ENCODE measurements around the gene IGF1. TPM values are rescaled to one million over a fixed set of nuclear protein-coding genes. Genes with fewer than 3 reads are reported as not detected.
A peak's percentile ranks its signal among the peaks of the same experiment; 100 is the strongest.

Gene IGF1
- polyA plus RNA-seq, 4 donors, result 4.5 to 10.0 (median 8.0) TPM; not detected in 1

GRCh38 chr12:102486153-102486552 is 5.8 kb upstream of the IGF1 start:
- H3K27ac ChIP-seq (ENCODE audit: low read depth in 1 of 3, low read length in 2 of 3), result no peak overlapping the region
- WGBS, 3 donors, result 79 to 87% (median 84%) methylated on average over 2 of the region's 2 CpGs

GRCh38 chr12:102484428-102484958 is 4.1 kb upstream of the IGF1 start:
- no peaks in the 10 kb centered on the region for H3K36me3 ChIP-seq (ENCODE audit: control insufficient read depth in 3 of 3, insufficient read depth in 2 of 3, low read depth in 1 of 3, low read length in 3 of 3)
- H3K27ac ChIP-seq (ENCODE audit: low read depth in 1 of 3, low read length in 2 of 3), result peak overlapping the region in 1 of 3 donors; percentile 41
- 15 to 16% (median 16%) methylated on average over 12 of the region's 12 CpGs for WGBS, 3 donors
- H3K27me3 ChIP-seq (ENCODE audit: control insufficient read depth in 3 of 3, insufficient read depth in 3 of 3, low read length in 3 of 3), result no peaks in the 10 kb centered on the region
- FAIRE-seq, result no peak
- H3K4me3 ChIP-seq (ENCODE audit: low read depth in 1 of 3, low read length in 3 of 3), result no peak overlapping the region
- no peaks in the 10 kb centered on the region for H3K9me3 ChIP-seq (ENCODE audit: control insufficient read depth in 2 of 2, insufficient read depth in 1 of 2, low read depth in 1 of 2, low read length in 1 of 2)
- peak; percentile 38 to 44 for DNase-seq
- no peaks in the 10 kb centered on the region for H3K4me1 ChIP-seq (ENCODE audit: control insufficient read depth in 3 of 3, insufficient read depth in 2 of 3, low read depth in 1 of 3, low read length in 2 of 3)

More at GRCh38 chr12:102486153-102486552, 5.8 kb upstream of the IGF1 start:
- Histone ChIP-seq H3K9me3 (ENCODE audit: control insufficient read depth in 2 of 2, insufficient read depth in 1 of 2, low read depth in 1 of 2, low read length in 1 of 2) (no peaks in the 10 kb centered on the region), H3K27me3 (ENCODE audit: control insufficient read depth in 3 of 3, insufficient read depth in 3 of 3, low read length in 3 of 3) (no peaks in the 10 kb centered on the region), H3K4me1 (ENCODE audit: control insufficient read depth in 3 of 3, insufficient read depth in 2 of 3, low read depth in 1 of 3, low read length in 2 of 3) (no peaks in the 10 kb centered on the region), H3K4me3 (ENCODE audit: low read depth in 1 of 3, low read length in 3 of 3) (no peak overlapping the region), H3K36me3 (ENCODE audit: control insufficient read depth in 3 of 3, insufficient read depth in 2 of 3, low read depth in 1 of 3, low read length in 3 of 3) (no peaks in the 10 kb centered on the region)
- FAIRE-seq (no peak), DNase-seq (no peak)

GRCh38 chr12:102484017-102484416 is 3.7 kb upstream of the IGF1 start:
- 50 to 63% (median 62%) methylated on average over 3 of the region's 3 CpGs for WGBS, 3 donors
- Histone ChIP-seq H3K4me3 (ENCODE audit: low read depth in 1 of 3, low read length in 3 of 3) (no peak overlapping the region), H3K27ac (ENCODE audit: low read depth in 1 of 3, low read length in 2 of 3) (peak overlapping the region in 1 of 3 donors; percentile 72), H3K27me3 (ENCODE audit: control insufficient read depth in 3 of 3, insufficient read depth in 3 of 3, low read length in 3 of 3) (no peaks in the 10 kb centered on the region), H3K4me1 (ENCODE audit: control insufficient read depth in 3 of 3, insufficient read depth in 2 of 3, low read depth in 1 of 3, low read length in 2 of 3) (no peaks in the 10 kb centered on the region), H3K9me3 (ENCODE audit: control insufficient read depth in 2 of 2, insufficient read depth in 1 of 2, low read depth in 1 of 2, low read length in 1 of 2) (no peaks in the 10 kb centered on the region), H3K36me3 (ENCODE audit: control insufficient read depth in 3 of 3, insufficient read depth in 2 of 3, low read depth in 1 of 3, low read length in 3 of 3) (no peaks in the 10 kb centered on the region)
- no peak for FAIRE-seq
- no peak for DNase-seq

GRCh38 chr12:102483466-102483865 is 3.1 kb upstream of the IGF1 start:
- DNase-seq (no peak), FAIRE-seq (no peak)
- H3K27ac ChIP-seq (ENCODE audit: low read depth in 1 of 3, low read length in 2 of 3), result no peak overlapping the region
- no peaks in the 10 kb centered on the region for H3K27me3 ChIP-seq (ENCODE audit: control insufficient read depth in 3 of 3, insufficient read depth in 3 of 3, low read length in 3 of 3)
- no peaks in the 10 kb centered on the region for H3K9me3 ChIP-seq (ENCODE audit: control insufficient read depth in 2 of 2, insufficient read depth in 1 of 2, low read depth in 1 of 2, low read length in 1 of 2)
- no peaks in the 10 kb centered on the region for H3K4me1 ChIP-seq (ENCODE audit: control insufficient read depth in 3 of 3, insufficient read depth in 2 of 3, low read depth in 1 of 3, low read length in 2 of 3)
- WGBS, 3 donors, result 85 to 90% (median 88%) methylated on average over 2 of the region's 2 CpGs
- no peaks in the 10 kb centered on the region for H3K36me3 ChIP-seq (ENCODE audit: control insufficient read depth in 3 of 3, insufficient read depth in 2 of 3, low read depth in 1 of 3, low read length in 3 of 3)
- H3K4me3 ChIP-seq (ENCODE audit: low read depth in 1 of 3, low read length in 3 of 3), result no peak overlapping the region

GRCh38 chr12:102481705-102482425 is 1.5 kb upstream of the IGF1 start:
- Histone ChIP-seq H3K27me3 (ENCODE audit: control insufficient read depth in 3 of 3, insufficient read depth in 3 of 3, low read length in 3 of 3) (no peaks in the 10 kb centered on the region), H3K4me1 (ENCODE audit: control insufficient read depth in 3 of 3, insufficient read depth in 2 of 3, low read depth in 1 of 3, low read length in 2 of 3) (no peaks in the 10 kb centered on the region), H3K27ac (ENCODE audit: low read depth in 1 of 3, low read length in 2 of 3) (no peak overlapping the region), H3K9me3 (ENCODE audit: control insufficient read depth in 2 of 2, insufficient read depth in 1 of 2, low read depth in 1 of 2, low read length in 1 of 2) (no peaks in the 10 kb centered on the region), H3K4me3 (ENCODE audit: low read depth in 1 of 3, low read length in 3 of 3) (no peak overlapping the region), H3K36me3 (ENCODE audit: control insufficient read depth in 3 of 3, insufficient read depth in 2 of 3, low read depth in 1 of 3, low read length in 3 of 3) (no peaks in the 10 kb centered on the region)
- no peak for FAIRE-seq
- DNase-seq, result no peak

- FAIRE-seq (no peak), DNase-seq (no peak)
- no peaks in the 10 kb centered on the region for H3K9me3 ChIP-seq (ENCODE audit: control insufficient read depth in 2 of 2, insufficient read depth in 1 of 2, low read depth in 1 of 2, low read length in 1 of 2)
- peak overlapping the region in 1 of 3 donors; percentile 14 for H3K4me3 ChIP-seq (ENCODE audit: low read depth in 1 of 3, low read length in 3 of 3)
- H3K36me3 ChIP-seq (ENCODE audit: control insufficient read depth in 3 of 3, insufficient read depth in 2 of 3, low read depth in 1 of 3, low read length in 3 of 3), result no peaks in the 10 kb centered on the region
- H3K27me3 ChIP-seq (ENCODE audit: control insufficient read depth in 3 of 3, insufficient read depth in 3 of 3, low read length in 3 of 3), result no peaks in the 10 kb centered on the region
- WGBS, 3 donors, result 49 to 79% (median 65%) methylated on average over 4 of the region's 4 CpGs
- no peak overlapping the region for H3K27ac ChIP-seq (ENCODE audit: low read depth in 1 of 3, low read length in 2 of 3)
- H3K4me1 ChIP-seq (ENCODE audit: control insufficient read depth in 3 of 3, insufficient read depth in 2 of 3, low read depth in 1 of 3, low read length in 2 of 3), result no peaks in the 10 kb centered on the region
Observed at GRCh38 chr12:102479939-102480338, 424 bp downstream of the IGF1 start.

GRCh38 chr12:102479099-102479885 is 1.1 kb downstream of the IGF1 start:
- 34 to 53% (median 44%) methylated on average over 11 of the region's 11 CpGs for WGBS, 3 donors
- no peak for FAIRE-seq
- peak in 1 of 2 donors; percentile 11 for DNase-seq

GRCh38 chr12:102478405-102479098 is 1.8 kb downstream of the IGF1 start:
- Histone ChIP-seq H3K36me3 (ENCODE audit: control insufficient read depth in 3 of 3, insufficient read depth in 2 of 3, low read depth in 1 of 3, low read length in 3 of 3) (no peaks in the 10 kb centered on the region), H3K4me1 (ENCODE audit: control insufficient read depth in 3 of 3, insufficient read depth in 2 of 3, low read depth in 1 of 3, low read length in 2 of 3) (no peaks in the 10 kb centered on the region), H3K27ac (ENCODE audit: low read depth in 1 of 3, low read length in 2 of 3) (peak overlapping the region in 1 of 3 donors; percentile 73), H3K9me3 (ENCODE audit: control insufficient read depth in 2 of 2, insufficient read depth in 1 of 2, low read depth in 1 of 2, low read length in 1 of 2) (no peaks in the 10 kb centered on the region), H3K27me3 (ENCODE audit: control insufficient read depth in 3 of 3, insufficient read depth in 3 of 3, low read length in 3 of 3) (no peaks in the 10 kb centered on the region), H3K4me3 (ENCODE audit: low read depth in 1 of 3, low read length in 3 of 3) (peak overlapping the region in 1 of 3 donors; percentile 14)
- WGBS, 3 donors, result 6 to 21% (median 14%) methylated on average over 4 of the region's 4 CpGs
- DNase-seq, result peak in 1 of 2 donors; percentile 28
- no peak for FAIRE-seq

More at GRCh38 chr12:102479099-102479885, 1.1 kb downstream of the IGF1 start:
- Histone ChIP-seq H3K4me3 (ENCODE audit: low read depth in 1 of 3, low read length in 3 of 3) (peak overlapping the region in 1 of 3 donors; percentile 14), H3K27ac (ENCODE audit: low read depth in 1 of 3, low read length in 2 of 3) (peak overlapping the region in 1 of 3 donors; percentile 73), H3K36me3 (ENCODE audit: control insufficient read depth in 3 of 3, insufficient read depth in 2 of 3, low read depth in 1 of 3, low read length in 3 of 3) (no peaks in the 10 kb centered on the region), H3K9me3 (ENCODE audit: control insufficient read depth in 2 of 2, insufficient read depth in 1 of 2, low read depth in 1 of 2, low read length in 1 of 2) (no peaks in the 10 kb centered on the region), H3K4me1 (ENCODE audit: control insufficient read depth in 3 of 3, insufficient read depth in 2 of 3, low read depth in 1 of 3, low read length in 2 of 3) (no peaks in the 10 kb centered on the region), H3K27me3 (ENCODE audit: control insufficient read depth in 3 of 3, insufficient read depth in 3 of 3, low read length in 3 of 3) (no peaks in the 10 kb centered on the region)

Measured in small intestine (tissue), 7 donors.